Measurements from ENCODE around the gene ZFYVE9. TPM values are rescaled to one million over a fixed set of nuclear protein-coding genes. Genes with fewer than 3 reads are reported as not detected.

ZFYVE9 gene
- total RNA-seq, 1 experiment from 2014 or later = 14.2 TPM

GRCh38 chr1:52294580-52294979 lies 152.7 kb downstream of the ZFYVE9 start (continued):
- TF ChIP-seq CBX3 (IDR thresholded peaks at IDR 0.05; ENCODE audit: low read depth) (no peak), TCF7L2 (IDR thresholded peaks at IDR 0.05; ENCODE audit: borderline replicate concordance, extremely low read depth, insufficient read depth, insufficient read length) (no peak), EGR1 (IDR thresholded peaks at IDR 0.05; ENCODE audit: low read depth) (no peak), SRF (IDR thresholded peaks at IDR 0.05; ENCODE audit: low read depth) (no peak)

- no peaks in the 10 kb centered on the region for H3K79me2 ChIP-seq (ENCODE audit: insufficient read depth, low read length)
- H3K9ac ChIP-seq (ENCODE audit: low read length) = no peak overlapping the region
- no peaks in the 10 kb centered on the region for H3K9me2 ChIP-seq (ENCODE audit: insufficient read depth)
- H3K4me1 ChIP-seq (ENCODE audit: control insufficient read depth in 1 of 2, insufficient read depth in 2 of 2, low read length in 2 of 2) = no peaks in the 10 kb centered on the region
- H3K36me3 ChIP-seq (ENCODE audit: control insufficient read depth in 1 of 2, insufficient read depth in 2 of 2, low read length in 2 of 2) = no peaks in the 10 kb centered on the region
- ChIA-PET RAD21 (ENCODE audit: low non-redundant PET in 1 of 2, low total read pairs in 2 of 2, uncharacterized antibody in 2 of 2, unreplicated experiment in 2 of 2) (no interaction called here), CTCF (interaction anchor here (1.3 to 2.0 kb wide), 3 partner anchors 15 to 169 kb away, joined by 3 to 13 read pairs (median 4); no protein-coding TSS in a partner anchor), POLR2A (no interaction called here)
- no peak overlapping the region for H3K4me3 ChIP-seq (replicated peaks in 1 of 2; ENCODE audit: low read depth in 1 of 2, low read length in 2 of 2)
- no TSS peak for BruUV-seq (replicated peaks)
- no peaks in the 10 kb centered on the region for H3K27me3 ChIP-seq (ENCODE audit: insufficient read depth, low read length)
- H3K4me2 ChIP-seq (ENCODE audit: low read length) = no peak overlapping the region
- H3K27ac ChIP-seq (ENCODE audit: low read depth, low read length) = no peak overlapping the region
- intact Hi-C loops (cut with micrococcal nuclease) = no loop called here
- DNase-seq (ENCODE audit: low read depth, low spot score) (peak; percentile 31), ATAC-seq (peak; percentile 94)
- H2AFZ ChIP-seq (ENCODE audit: low read depth, low read length, poor library complexity, severe bottlenecking) = no peak overlapping the region
- no peaks in the 10 kb centered on the region for H3K9me3 ChIP-seq (ENCODE audit: control insufficient read depth in 1 of 2, insufficient read depth in 1 of 2, low read depth in 1 of 2, low read length in 2 of 2)
- H4K20me1 ChIP-seq (ENCODE audit: insufficient read depth) = no peaks in the 10 kb centered on the region
- TF ChIP-seq FOSL1 (IDR thresholded peaks at IDR 0.05; ENCODE audit: low read depth) (no peak), EZH2 (IDR thresholded peaks at IDR 0.05) (no peak), RAD21 (IDR thresholded peaks at IDR 0.05; ENCODE audit: low read depth) (peak; percentile 90), JUND (IDR thresholded peaks at IDR 0.05) (no peak)
- TF ChIP-seq, protein P1, sequence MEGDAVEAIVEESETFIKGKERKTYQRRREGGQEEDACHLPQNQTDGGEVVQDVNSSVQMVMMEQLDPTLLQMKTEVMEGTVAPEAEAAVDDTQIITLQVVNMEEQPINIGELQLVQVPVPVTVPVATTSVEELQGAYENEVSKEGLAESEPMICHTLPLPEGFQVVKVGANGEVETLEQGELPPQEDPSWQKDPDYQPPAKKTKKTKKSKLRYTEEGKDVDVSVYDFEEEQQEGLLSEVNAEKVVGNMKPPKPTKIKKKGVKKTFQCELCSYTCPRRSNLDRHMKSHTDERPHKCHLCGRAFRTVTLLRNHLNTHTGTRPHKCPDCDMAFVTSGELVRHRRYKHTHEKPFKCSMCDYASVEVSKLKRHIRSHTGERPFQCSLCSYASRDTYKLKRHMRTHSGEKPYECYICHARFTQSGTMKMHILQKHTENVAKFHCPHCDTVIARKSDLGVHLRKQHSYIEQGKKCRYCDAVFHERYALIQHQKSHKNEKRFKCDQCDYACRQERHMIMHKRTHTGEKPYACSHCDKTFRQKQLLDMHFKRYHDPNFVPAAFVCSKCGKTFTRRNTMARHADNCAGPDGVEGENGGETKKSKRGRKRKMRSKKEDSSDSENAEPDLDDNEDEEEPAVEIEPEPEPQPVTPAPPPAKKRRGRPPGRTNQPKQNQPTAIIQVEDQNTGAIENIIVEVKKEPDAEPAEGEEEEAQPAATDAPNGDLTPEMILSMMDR (IDR thresholded peaks at IDR 0.05 in 2 of 3, conservative IDR thresholded peaks at IDR 0.05 in 1 of 3; ENCODE audit: borderline replicate concordance in 1 of 3, insufficient read depth in 1 of 3, low read depth in 2 of 3, low read length in 2 of 3) = peak; percentile 69 to 85 (median 77)
- TF ChIP-seq, protein P2, sequence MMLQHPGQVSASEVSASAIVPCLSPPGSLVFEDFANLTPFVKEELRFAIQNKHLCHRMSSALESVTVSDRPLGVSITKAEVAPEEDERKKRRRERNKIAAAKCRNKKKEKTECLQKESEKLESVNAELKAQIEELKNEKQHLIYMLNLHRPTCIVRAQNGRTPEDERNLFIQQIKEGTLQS (IDR thresholded peaks at IDR 0.05) = no peak
Measured at GRCh38 chr1:52296345-52296744, 154.5 kb downstream of the ZFYVE9 start.

Data from HCT116 (cell line).